DND-41 (cell line): ENCODE data around the gene ST6GALNAC6.

Experiments
- CTCF ChIP-seq: IDR thresholded peaks from 2 replicates; pipeline ENCODE4 v1.5.1; 2012; ENCODE audit warnings: borderline replicate concordance, low read length, moderate library complexity, mild to moderate bottlenecking; ENCODE audit not compliant: poor library complexity, severe bottlenecking; ENCODE audit errors: extremely low read depth
- EZH2 ChIP-seq: IDR thresholded peaks from 3 replicates; pipeline ENCODE4 v1.6.1; 2012; ENCODE audit warnings: borderline replicate concordance, low read depth, mild to moderate bottlenecking, moderate library complexity, low read length, inconsistent platforms; ENCODE audit not compliant: severe bottlenecking

- TF ChIP-seq CTCF (no peak), EZH2 (no peak)
Measured at GRCh38 chr9:127908660-127908926, 9.2 kb upstream of the ST6GALNAC6 start.
